G401.6 (cell line): ENCODE measurements around the gene ARMCX5.

ENCODE experiments used
- FAIRE-seq: peaks from 2 replicates; lab custom pipeline; 2012; peaks lifted over from hg19 to GRCh38; lab: Jason Lieb, UNC

The ARMCX5 gene

DNA sequence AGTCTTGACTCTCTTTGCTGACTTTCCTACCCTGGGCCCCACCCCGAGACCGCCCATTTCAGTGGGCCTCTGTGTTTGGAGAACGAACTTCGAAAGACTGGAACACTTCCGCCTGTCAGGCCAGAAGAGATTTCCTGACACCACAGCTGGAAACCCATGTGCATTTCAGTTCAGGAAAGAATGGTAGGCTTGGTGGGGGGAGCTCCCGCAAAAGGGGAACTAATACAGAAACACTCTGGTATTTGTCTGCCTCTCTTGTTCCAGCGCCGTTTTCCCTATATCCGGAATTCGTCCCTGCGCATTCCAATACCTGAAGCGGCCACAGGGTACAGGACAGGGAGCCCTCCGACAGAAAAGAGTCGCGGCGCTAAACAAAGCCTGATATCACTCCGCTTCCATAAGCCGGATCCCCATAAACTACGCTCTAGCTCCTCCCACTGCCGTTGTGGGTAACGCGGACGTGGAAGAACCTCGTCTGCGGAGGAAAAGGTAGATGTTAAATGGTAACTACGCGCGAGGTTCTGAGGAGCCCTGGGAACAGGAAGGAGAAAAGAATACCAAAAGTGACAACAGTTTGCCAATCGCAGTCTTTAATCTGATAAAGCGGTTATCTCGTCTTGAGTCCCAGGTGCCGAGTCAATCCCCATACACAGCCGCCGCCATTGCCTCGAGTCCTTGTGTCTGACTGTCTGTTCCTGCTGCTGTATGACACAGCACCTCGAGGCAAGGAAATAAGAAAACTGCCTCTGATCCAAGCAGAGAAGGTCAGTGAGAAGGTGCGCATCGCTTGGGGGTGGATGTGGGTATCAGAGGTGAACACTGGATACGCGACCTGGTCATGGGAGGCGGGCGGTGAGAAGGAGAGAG lies at the start of gene ARMCX5:
ARMCX5 (plus strand) TSS at position 432 of the 867 bp plus-strand sequence. CDS start 2,627 bp downstream, outside the sequence.
- FAIRE-seq: peak; percentile 82

- no peak for FAIRE-seq
Measured at GRCh38 chrX:102558607-102559006, 40.7 kb upstream of the ARMCX5 start.

DNA sequence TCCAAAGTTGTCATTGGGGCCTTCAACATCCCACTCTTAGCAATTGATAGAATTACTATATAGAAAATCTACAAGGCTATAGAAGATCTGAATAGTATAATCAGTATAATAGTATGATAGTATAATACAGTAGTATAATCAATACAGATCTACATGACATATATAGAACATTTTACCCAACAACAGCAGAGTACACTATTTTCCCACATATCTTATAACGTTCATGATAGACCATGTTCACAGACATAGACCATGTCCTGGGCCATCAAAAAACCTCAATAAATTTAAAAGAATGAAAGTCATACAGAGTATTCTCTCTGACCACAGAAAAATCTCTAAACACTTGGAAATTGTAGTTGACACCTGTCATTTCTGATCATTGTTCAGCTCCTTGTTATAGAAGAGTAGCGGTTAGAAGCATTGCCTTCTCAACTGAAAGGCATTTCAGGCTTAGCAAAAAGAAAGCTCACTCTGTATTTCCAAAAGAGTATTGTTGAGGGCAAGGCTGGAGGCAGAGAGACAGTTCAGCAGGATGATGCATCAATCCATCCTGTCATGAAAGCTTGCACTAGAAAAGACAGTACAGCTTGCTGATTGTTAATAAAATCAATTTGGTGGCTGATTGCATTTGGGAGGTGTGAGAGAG lies 38.8 kb upstream of the ARMCX5 start:
- FAIRE-seq: no peak

GRCh38 chrX:102580891-102581290 lies 18.4 kb upstream of the ARMCX5 start:
- FAIRE-seq: no peak

DNA sequence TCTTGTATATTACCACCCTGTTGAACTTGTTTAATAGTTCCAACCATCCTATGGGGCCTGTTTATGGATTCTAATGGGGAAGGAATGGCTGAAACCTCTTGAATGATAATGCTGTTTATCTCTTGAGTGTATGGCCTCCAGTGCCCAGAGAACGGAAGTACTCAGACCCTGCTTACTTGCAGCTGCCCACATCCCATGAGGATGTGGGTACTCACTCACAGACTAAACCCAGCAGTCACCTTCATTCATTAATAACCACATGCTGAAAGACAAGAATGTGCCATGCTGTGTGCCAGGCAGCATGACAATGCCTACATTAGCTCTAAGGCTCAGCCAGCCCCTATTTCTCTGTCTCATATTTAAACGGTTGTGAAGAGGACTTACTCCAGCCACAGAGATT lies 5.9 kb upstream of the ARMCX5 start:
- no peak for FAIRE-seq

DNA sequence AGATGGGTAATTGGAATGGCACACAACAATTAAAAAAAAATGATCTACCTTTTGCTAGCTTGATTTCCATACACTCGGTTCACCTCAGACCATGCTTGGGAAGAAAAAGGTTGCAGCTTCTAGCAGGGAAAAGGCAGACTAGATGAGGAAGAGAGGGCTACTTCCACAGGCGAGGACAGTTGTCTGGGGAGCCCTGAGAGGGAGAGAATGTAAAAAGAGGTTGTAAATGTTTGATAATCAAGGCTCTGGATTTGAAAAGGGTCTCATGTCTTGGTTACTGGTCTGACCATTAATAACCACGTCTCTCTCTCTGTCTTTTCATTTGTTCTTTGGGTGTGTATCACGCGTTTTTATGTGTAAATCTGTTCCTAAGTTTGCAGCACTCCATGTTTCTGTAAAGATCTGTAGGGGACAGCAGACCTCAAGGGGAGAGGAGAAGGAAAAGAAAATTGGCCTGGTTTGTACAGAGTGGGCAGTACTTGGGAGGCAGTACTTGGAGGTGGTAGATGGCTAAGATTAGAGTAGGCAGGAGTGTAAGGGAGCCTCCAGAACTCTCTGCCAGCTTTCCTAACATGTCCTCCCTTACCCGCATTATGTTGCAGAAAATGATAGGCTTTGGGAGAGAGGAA lies 750 bp downstream of the ARMCX5 start:
- FAIRE-seq: no peak

- no peak for FAIRE-seq
Measured at GRCh38 chrX:102604327-102604726, 5.0 kb downstream of the ARMCX5 start.

GRCh38 chrX:102606115-102606514 lies 6.8 kb downstream of the ARMCX5 start:
- no peak for FAIRE-seq

DNA sequence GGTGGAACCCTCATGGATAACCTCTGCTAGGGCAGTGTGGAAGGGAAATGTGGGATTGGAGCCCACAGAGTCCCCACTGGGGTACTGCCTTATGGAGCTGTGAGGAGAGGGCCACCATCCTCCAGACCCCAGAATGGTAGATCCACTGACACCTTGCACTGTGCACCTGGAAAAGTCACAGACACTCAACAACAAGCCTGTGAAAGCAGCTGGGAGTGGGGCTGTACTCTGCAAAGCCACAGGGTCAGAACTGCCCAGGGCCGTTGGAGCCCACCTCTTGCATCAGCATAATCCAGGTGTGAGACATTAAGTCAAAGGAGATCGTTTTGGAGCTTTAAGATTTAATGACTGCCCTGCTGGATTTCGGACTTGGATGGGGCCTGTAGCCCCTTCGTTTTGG lies 11.6 kb downstream of the ARMCX5 start:
- FAIRE-seq: no peak

GRCh38 chrX:102624105-102624504 lies 24.8 kb downstream of the ARMCX5 start:
- no peak for FAIRE-seq

- FAIRE-seq: no peak
Measured at GRCh38 chrX:102627640-102628039, 28.3 kb downstream of the ARMCX5 start.

DNA sequence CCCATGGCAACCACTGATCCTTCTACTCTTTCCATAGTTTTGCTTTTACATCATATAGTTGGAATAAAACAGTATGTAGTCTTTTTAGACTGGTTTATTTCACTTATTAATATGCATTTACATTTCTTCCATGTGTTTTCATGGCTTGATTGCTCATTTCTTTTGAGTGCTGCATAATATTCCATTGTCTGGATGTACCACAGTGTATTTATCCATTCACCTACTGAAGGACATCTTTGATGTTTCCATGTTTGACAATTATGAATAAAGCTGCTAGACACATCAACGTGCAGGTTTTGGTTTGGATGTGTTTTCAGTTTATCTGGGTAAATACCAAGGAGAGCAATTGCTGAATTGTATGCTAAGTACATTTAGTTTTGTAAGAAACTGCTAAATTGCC lies 38.2 kb downstream of the ARMCX5 start:
- FAIRE-seq: no peak

GRCh38 chrX:102650903-102651241 lies 51.6 kb downstream of the ARMCX5 start:
- FAIRE-seq: no peak

GRCh38 chrX:102651242-102652011 lies 52.1 kb downstream of the ARMCX5 start, which contains the start of gene GPRASP1:
GPRASP1 (plus strand) TSS chrX:102651483; CDS start chrX:102653914, 2,431 bp downstream.
- FAIRE-seq: no peak

DNA sequence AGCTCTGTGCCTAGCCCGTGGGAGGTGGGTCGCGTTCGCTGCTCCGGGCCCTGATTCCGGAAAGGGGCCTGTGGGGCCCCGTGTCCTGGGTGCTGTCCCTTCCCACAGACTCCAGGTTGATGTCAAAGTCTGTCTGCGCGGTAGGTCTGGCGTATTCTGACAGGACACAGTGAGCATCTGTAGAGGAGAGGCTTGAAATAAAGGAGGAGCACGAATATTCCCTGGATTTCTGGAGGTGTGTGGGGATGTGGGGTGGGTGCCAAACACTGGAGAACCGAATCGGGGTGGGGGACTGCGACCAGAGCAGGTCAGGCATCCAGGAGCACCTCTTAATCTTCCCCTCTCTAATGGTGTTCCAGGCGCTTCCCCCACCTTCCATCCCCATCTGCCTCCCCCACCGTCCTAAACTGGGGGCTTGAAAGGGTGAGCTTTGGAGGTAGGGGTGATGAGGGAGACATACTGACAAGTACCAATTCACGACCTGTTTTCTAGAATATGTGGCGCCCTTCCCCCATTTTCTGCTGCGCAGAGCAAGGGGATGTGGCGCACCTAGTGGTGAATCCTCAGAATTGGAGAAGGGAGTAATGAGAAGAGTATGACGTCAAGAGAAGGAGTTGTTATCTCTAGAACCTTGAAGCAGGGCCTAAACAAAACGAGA lies 52.8 kb downstream of the ARMCX5 start:
- no peak for FAIRE-seq
